ENCODE measurements around the gene METTL1. TPM values are rescaled to one million over a fixed set of nuclear protein-coding genes. Genes with fewer than 3 reads are reported as not detected.
A peak's percentile ranks its signal among the peaks of the same experiment; 100 is the strongest.

Gene METTL1
- total and polyA plus RNA-seq, 9 of the 15 experiments (the other 6 are each of a cell fraction or from before 2014, with no cell fraction given) = 12.6 to 65.9 (median 39.2) TPM

GRCh38 chr12:57720606-57721595 is 51.0 kb downstream of the METTL1 start:
- BruUV-seq (replicated peaks) = TSS peak; percentile 86
- no peak overlapping the region for H3K4me2 ChIP-seq (ENCODE audit: insufficient read depth, low read length)
- ChIA-PET POLR2A (interaction anchor here (0.6 to 0.7 kb wide), 2 partner anchors 107 to 130 kb away, joined by 3 read pairs; partner anchors contain the start of gene PIP4K2C), CTCF (ENCODE audit: low intra/inter-chr PET ratio) (no interaction called here)
- WGBS (ENCODE audit: insufficient coverage, low coverage, missing lambda C conversion rate) = 81% methylated on average over 11 of the region's 11 CpGs
- H3K27me3 ChIP-seq (ENCODE audit: control insufficient read depth in 2 of 2, insufficient read depth in 2 of 2, low read length in 2 of 2) = no peaks in the 10 kb centered on the region
- no peaks in the 10 kb centered on the region for H3K9me1 ChIP-seq (ENCODE audit: control insufficient read depth, insufficient read depth, low read length)
- no peaks in the 10 kb centered on the region for H3K9me3 ChIP-seq (replicated peaks; ENCODE audit: control insufficient read depth, insufficient read depth, low read depth, low read length)
- no peak for TF ChIP-seq OTX1 (CRISPR knock-in tag; IDR thresholded peaks at IDR 0.05)
- no peak for TF ChIP-seq NR3C1 (CRISPR knock-in tag; IDR thresholded peaks at IDR 0.05)
- no peak for TF ChIP-seq GTF2F1 (IDR thresholded peaks at IDR 0.05; ENCODE audit: low read depth, low read length)
- TF ChIP-seq CHD1 (IDR thresholded peaks at IDR 0.05; ENCODE audit: low read length) = no peak
- no peak for TF ChIP-seq ZC3H4 (CRISPR knock-in tag; IDR thresholded peaks at IDR 0.05; ENCODE audit: borderline replicate concordance)
- TF ChIP-seq SETDB1 (IDR thresholded peaks at IDR 0.05; ENCODE audit: low read length) = no peak
- ATAC-seq (no peak), FAIRE-seq (no peak), DNase-seq (ENCODE audit: extremely low read depth in 1 of 4, low spot score in 3 of 4) (no peak)
- H3K4me1 ChIP-seq (replicated peaks in 1 of 2; ENCODE audit: control insufficient read depth in 2 of 2, insufficient read depth in 2 of 2, low read length in 2 of 2) = peaks cover 0 to 5% of the 10 kb centered on the region in 2 experiments; a peak in 1 of 5 replicates
- H3K27ac ChIP-seq (ENCODE audit: extremely low read depth, low read depth, low read length) = no peak overlapping the region
- in situ Hi-C loops (cut with MboI) (no loop called here), intact Hi-C loops (cut with micrococcal nuclease) (no loop called here)
- H3K9ac ChIP-seq (ENCODE audit: insufficient read depth in 1 of 2, low read depth in 2 of 2, low read length in 2 of 2) = no peak overlapping the region
- H4K20me1 ChIP-seq (replicated peaks; ENCODE audit: control insufficient read depth, insufficient read depth, low read length) = no peaks in the 10 kb centered on the region
- no peak overlapping the region for H3K4me3 ChIP-seq
- H2AFZ ChIP-seq (ENCODE audit: low read depth, low read length) = no peak overlapping the region
- no peaks in the 10 kb centered on the region for H3K79me2 ChIP-seq (ENCODE audit: control insufficient read depth, insufficient read depth, low read length)
- peaks cover 46% of the 10 kb centered on the region; the same call in 2 of the 3 replicates for H3K36me3 ChIP-seq (ENCODE audit: control insufficient read depth, insufficient read depth, low read length)

All from K562 (cell line).